Measurements from ENCODE around the gene ELN.
"Not testable (repeated sequence)": the region's sequence is repeated elsewhere in the genome, so short reads cannot be mapped to it uniquely, and the experiment has no call there.

ELN gene

GRCh38 chr7:74039337-74039736, 11.4 kb downstream of the ELN start:
- peak; percentile 10 for DNase-seq (ENCODE audit: low read depth)
- no peak for TF ChIP-seq CTCF (IDR thresholded peaks at IDR 0.05; ENCODE audit: insufficient read depth, low read depth, low read length, missing control alignments)
- H3K4me3 ChIP-seq (ENCODE audit: low read length): no peak overlapping the region

DNA sequence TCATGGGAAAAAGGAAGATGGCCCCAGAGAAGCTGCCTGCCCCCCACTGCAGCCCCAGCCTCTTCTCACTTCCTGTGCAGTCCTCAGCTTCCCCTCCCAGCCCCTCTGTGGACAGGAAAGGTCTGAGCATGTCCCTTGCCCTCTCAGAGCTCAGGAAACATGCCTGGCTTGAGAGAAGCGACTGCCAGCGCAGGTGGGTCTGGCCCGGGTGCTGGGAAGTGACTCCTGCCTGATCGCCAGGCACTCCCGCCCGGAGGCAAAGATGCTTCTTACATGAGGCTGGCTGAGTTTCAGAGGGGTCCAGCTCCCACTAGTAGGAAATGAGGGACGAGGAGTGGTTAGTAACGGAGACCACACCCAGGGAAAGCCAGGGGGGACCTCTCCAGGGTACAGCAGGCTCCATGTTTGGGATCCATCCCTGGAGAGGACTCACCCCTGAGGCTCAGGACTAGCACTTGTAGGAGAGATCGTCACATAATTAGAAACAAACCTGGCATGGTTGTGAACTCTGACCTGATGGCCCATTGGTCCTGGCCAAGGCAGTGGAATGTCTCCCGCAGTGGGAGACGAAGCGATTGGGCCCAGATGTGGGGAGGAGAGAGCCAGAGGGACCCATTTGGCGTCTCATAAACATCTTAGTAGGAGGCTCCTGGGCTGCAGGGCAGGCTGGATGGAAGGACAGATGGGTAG, 12.3 kb downstream of the ELN start:
- no peak for TF ChIP-seq CTCF (IDR thresholded peaks at IDR 0.05; ENCODE audit: insufficient read depth, low read depth, low read length, missing control alignments)
- no peak overlapping the region for H3K4me3 ChIP-seq (ENCODE audit: low read length)
- DNase-seq (ENCODE audit: low read depth): peak; percentile 15

- H3K4me3 ChIP-seq (ENCODE audit: low read length): no peak overlapping the region
- no peak for TF ChIP-seq CTCF (IDR thresholded peaks at IDR 0.05; ENCODE audit: insufficient read depth, low read depth, low read length, missing control alignments)
- DNase-seq (ENCODE audit: low read depth): no peak
Measured at GRCh38 chr7:74040791-74041520, 13.0 kb downstream of the ELN start.

GRCh38 chr7:74042746-74043522, 15.0 kb downstream of the ELN start:
- no peak for DNase-seq (ENCODE audit: low read depth)
- H3K4me3 ChIP-seq (ENCODE audit: low read length): no peak overlapping the region
- TF ChIP-seq CTCF (IDR thresholded peaks at IDR 0.05; ENCODE audit: insufficient read depth, low read depth, low read length, missing control alignments): no peak

GRCh38 chr7:74043523-74043951, 15.6 kb downstream of the ELN start:
- no peak overlapping the region for H3K4me3 ChIP-seq (ENCODE audit: low read length)
- TF ChIP-seq CTCF (IDR thresholded peaks at IDR 0.05; ENCODE audit: insufficient read depth, low read depth, low read length, missing control alignments): no peak

DNA sequence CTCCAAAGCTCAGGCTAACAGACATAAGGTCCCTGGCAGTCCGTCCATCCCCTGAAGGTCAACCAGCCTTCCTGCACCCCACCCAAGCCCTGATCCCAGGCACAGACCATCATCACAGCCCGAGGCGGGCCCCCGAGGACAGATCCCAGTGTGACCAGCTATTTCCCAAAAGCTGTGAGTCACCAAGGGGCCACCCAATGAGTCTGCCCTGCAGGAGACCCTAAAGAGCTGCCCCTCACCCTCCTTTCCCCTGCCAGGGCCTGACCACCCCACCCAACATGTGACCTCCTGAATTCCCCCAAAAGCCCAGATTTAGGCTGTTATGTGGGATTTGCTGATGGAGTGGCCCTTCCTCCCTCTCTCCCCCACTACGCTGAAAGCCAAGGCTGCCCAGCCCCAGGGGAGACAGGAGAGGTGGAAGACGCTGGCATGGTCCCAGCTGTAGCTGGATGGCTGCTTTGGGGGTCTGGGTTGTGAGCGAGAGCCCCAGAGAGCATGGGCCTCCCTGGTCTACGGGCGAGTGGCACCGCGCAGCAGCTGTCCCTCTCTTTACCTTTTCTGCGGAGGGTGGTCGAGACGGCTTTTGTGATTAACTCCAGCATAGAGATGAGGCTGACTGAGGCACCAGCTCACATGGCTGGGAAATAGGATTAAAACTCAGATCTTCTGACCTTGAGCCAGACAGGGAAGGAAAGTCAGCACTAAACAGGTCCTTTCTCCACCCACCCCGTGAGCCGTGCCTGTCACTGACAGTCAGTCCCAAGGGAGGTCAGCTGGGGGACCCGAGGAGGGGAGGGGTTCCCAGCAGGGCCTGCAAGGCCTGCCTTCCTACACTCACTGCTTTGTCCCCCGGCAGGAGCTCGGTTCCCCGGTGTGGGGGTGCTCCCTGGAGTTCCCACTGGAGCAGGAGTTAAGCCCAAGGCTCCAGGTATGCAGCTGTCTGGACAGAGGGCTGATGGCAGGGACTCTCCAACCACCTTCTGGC, 16.7 kb downstream of the ELN start:
- H3K4me3 ChIP-seq (ENCODE audit: low read length): no peak overlapping the region
- no peak for DNase-seq (ENCODE audit: low read depth)
- TF ChIP-seq CTCF (IDR thresholded peaks at IDR 0.05; ENCODE audit: insufficient read depth, low read depth, low read length, missing control alignments): no peak

More at GRCh38 chr7:74043523-74043951, 15.6 kb downstream of the ELN start:
- no peak for DNase-seq (ENCODE audit: low read depth)

GRCh38 chr7:74046581-74046980, 18.6 kb downstream of the ELN start:
- DNase-seq (ENCODE audit: low read depth); H3K4me3 ChIP-seq (ENCODE audit: low read length): not testable (repeated sequence)

All from epithelial cell of esophagus (primary cell).